Ishikawa (cell line): ENCODE results near the gene TSC22D4.

Experiments used
- CEBPB ChIP-seq: IDR thresholded peaks from 2 replicates; pipeline ENCODE4 v1.6.1; 2012
- CREB1 ChIP-seq: IDR thresholded peaks from 2 replicates; pipeline ENCODE4 v1.6.1; 2012; ENCODE audit warnings: low read depth
- EP300 ChIP-seq: IDR thresholded peaks from 2 replicates; pipeline ENCODE4 v1.6.1; 2012; ENCODE audit warnings: borderline replicate concordance
- FOXM1 ChIP-seq: IDR thresholded peaks from 2 replicates; pipeline ENCODE4 v1.6.1; 2012; ENCODE audit warnings: low read depth, borderline replicate concordance
- MAX ChIP-seq: IDR thresholded peaks from 2 replicates; pipeline ENCODE4 v1.6.1; 2012
- NFIC ChIP-seq: IDR thresholded peaks from 2 replicates; pipeline ENCODE4 v1.6.1; 2012
- RAD21 ChIP-seq: IDR thresholded peaks from 2 replicates; pipeline ENCODE4 v1.6.1; 2012; ENCODE audit warnings: low read depth
- REST ChIP-seq: IDR thresholded peaks from 2 replicates; pipeline ENCODE4 v1.6.1; 2012; ENCODE audit warnings: low read depth, mild to moderate bottlenecking
- TAF1 ChIP-seq: IDR thresholded peaks from 2 replicates; pipeline ENCODE4 v1.6.1; 2012; ENCODE audit warnings: low read depth, mild to moderate bottlenecking
- TEAD4 ChIP-seq: IDR thresholded peaks from 2 replicates; pipeline ENCODE4 v1.6.1; 2012

GRCh38 chr7:100486111-100486636 is 7.2 kb upstream of the TSC22D4 start:
- no peak for TF ChIP-seq EP300
- TF ChIP-seq REST = no peak
- TF ChIP-seq RAD21 = no peak
- TF ChIP-seq CREB1 = no peak
- no peak for TF ChIP-seq MAX
- TF ChIP-seq CEBPB = no peak
- TF ChIP-seq FOXM1 = no peak
- TF ChIP-seq TAF1 = no peak
- TF ChIP-seq TEAD4 = no peak
- TF ChIP-seq NFIC = no peak
